BJ (cell line): ENCODE measurements around the gene RXFP1. TPM values are rescaled to one million over a fixed set of nuclear protein-coding genes. Genes with fewer than 3 reads are reported as not detected.

Experiments used
- CTCF ChIA-PET: fragments of 350-600 bp; formaldehyde crosslinking; extraction: SDS; loops from one replicate; lab custom pipeline; 2021; ENCODE audit warnings: antibody characterized with exemption, inconsistent platforms; lab: Yijun Ruan, JAX
- POLR2A ChIA-PET: fragments of 300-600 bp; sonication (Branson Sonifier 250); formaldehyde crosslinking; extraction: SDS; loops from one replicate; lab custom pipeline; 2021; ENCODE audit warnings: antibody characterized with exemption; lab: Charles Lee
- DNase-seq: peaks from one replicate; pipeline ENCODE4 v3.0.0-alpha.2; 2011; ENCODE audit warnings: low read depth
- H3K27me3 ChIP-seq: 2 replicates; pipeline ENCODE4 v1.6.0; 2011; ENCODE audit warnings: low read length; ENCODE audit not compliant: control insufficient read depth, insufficient read depth
- H3K36me3 ChIP-seq: 2 replicates; pipeline ENCODE4 v1.5.1; 2011; ENCODE audit warnings: low read length; ENCODE audit not compliant: control insufficient read depth, insufficient read depth
- H3K4me3 ChIP-seq: 2 replicates; pipeline ENCODE4 v1.5.1; 2011; ENCODE audit warnings: low read depth, mild to moderate bottlenecking, control low read depth, low read length
- CTCF ChIP-seq: IDR thresholded peaks from 2 replicates; pipeline ENCODE4 v1.5.1; 2011; ENCODE audit warnings: low read depth, mild to moderate bottlenecking, control low read depth, inconsistent platforms, low read length, moderate library complexity; ENCODE audit not compliant: insufficient read depth
- polyA minus RNA-seq: library from RNA; depleted of rRNA, polyadenylated mRNA; stranded (reverse); fragments of >200 nt; gene quantifications from 2 replicates; pipeline ENCODE4 v1.2.3, GENCODE V29; 2011; rRNA and poly(A)+ RNA removed
- polyA plus RNA-seq: library from polyadenylated mRNA; depleted of rRNA; stranded (reverse); fragments of >200 nt; gene quantifications from 2 replicates; pipeline ENCODE4 v1.2.3, GENCODE V29; 2011; rRNA removed

The RXFP1 gene
- 0.17 and 0.42 TPM in 2 replicates for polyA plus RNA-seq
- not detected in 2 replicates for polyA minus RNA-seq

- H3K4me3 ChIP-seq: peak within 1 kb of the TSS; percentile 14; the same call in 1 of the 2 replicates
- no peaks in the 10 kb centered on the region for H3K36me3 ChIP-seq
- no peak for DNase-seq
- TF ChIP-seq CTCF: no peak
- H3K27me3 ChIP-seq: no peaks in the 10 kb centered on the region
- CTCF ChIA-PET: no interaction called here
- POLR2A ChIA-PET: no interaction called here
Measured at GRCh38 chr4:158521484-158522088, at the start of gene RXFP1. Gene RXFP1, plus strand, starts transcription at chr4:158521882. Its CDS starts 95 bp downstream, at chr4:158521977.

- no peak overlapping the region for H3K4me3 ChIP-seq
- POLR2A ChIA-PET: no interaction called here
- DNase-seq: no peak
- CTCF ChIA-PET: no interaction called here
- TF ChIP-seq CTCF: no peak
- H3K36me3 ChIP-seq: no peaks in the 10 kb centered on the region
- H3K27me3 ChIP-seq: no peaks in the 10 kb centered on the region
Measured at GRCh38 chr4:158481811-158482210, 39.9 kb upstream of the RXFP1 start.

- POLR2A ChIA-PET: interaction anchor here (0.6 kb wide), 1 partner anchor 66 kb away, joined by 3 read pairs; no protein-coding TSS in a partner anchor
Measured at GRCh38 chr4:158484173-158484885, 37.4 kb upstream of the RXFP1 start.

GRCh38 chr4:158490629-158491028, 31.1 kb upstream of the RXFP1 start:
- H3K4me3 ChIP-seq: no peak overlapping the region
- H3K27me3 ChIP-seq: no peaks in the 10 kb centered on the region
- H3K36me3 ChIP-seq: no peaks in the 10 kb centered on the region
- CTCF ChIA-PET: interaction anchor here (0.8 kb wide), 1 partner anchor 135 kb away, joined by 3 read pairs; no protein-coding TSS in a partner anchor
- no peak for TF ChIP-seq CTCF
- DNase-seq: peak; percentile 70
- POLR2A ChIA-PET: interaction anchor here (0.6 kb wide), 1 partner anchor 10 kb away, joined by 4 read pairs; no protein-coding TSS in a partner anchor

More at GRCh38 chr4:158484173-158484885, 37.4 kb upstream of the RXFP1 start:
- CTCF ChIA-PET: interaction anchor here (0.8 to 1.8 kb wide), 4 partner anchors 9 to 113 kb away, joined by 3 to 6 read pairs (median 4); no protein-coding TSS in a partner anchor
- Histone ChIP-seq H3K27me3 (no peaks in the 10 kb centered on the region), H3K4me3 (no peak overlapping the region), H3K36me3 (no peaks in the 10 kb centered on the region)
- TF ChIP-seq CTCF: no peak
- peak; percentile 46 for DNase-seq

- H3K4me3 ChIP-seq: no peak overlapping the region
- CTCF ChIA-PET: no interaction called here
- POLR2A ChIA-PET: no interaction called here
- TF ChIP-seq CTCF: no peak
- DNase-seq: no peak
- H3K36me3 ChIP-seq: no peaks in the 10 kb centered on the region
- H3K27me3 ChIP-seq: no peaks in the 10 kb centered on the region
Measured at GRCh38 chr4:158492391-158492790, 29.3 kb upstream of the RXFP1 start.
